H1 (cell line): ENCODE data around the gene APOM. TPM values are rescaled to one million over a fixed set of nuclear protein-coding genes. Genes with fewer than 3 reads are reported as not detected.

ENCODE experiments used
- JUND ChIP-seq: IDR thresholded peaks from 2 replicates; pipeline ENCODE4 v1.6.1; 2011; ENCODE audit warnings: mild to moderate bottlenecking, improper control_type of control experiment, low read length
- NANOG ChIP-seq: IDR thresholded peaks from 2 replicates; pipeline ENCODE4 v1.6.1; 2011; ENCODE audit warnings: low read length, low read depth, mild to moderate bottlenecking, inconsistent platforms; ENCODE audit not compliant: insufficient read depth, poor library complexity, severe bottlenecking
- RBBP5 ChIP-seq: IDR thresholded peaks from 2 replicates; pipeline ENCODE4 v1.7.1; 2012; ENCODE audit warnings: low read depth, mild to moderate bottlenecking, inconsistent platforms, low read length, moderate library complexity, borderline replicate concordance
- RXRA ChIP-seq: IDR thresholded peaks from 2 replicates; pipeline ENCODE4 v1.6.1; 2011; ENCODE audit warnings: low read depth, mild to moderate bottlenecking, low read length, moderate library complexity; ENCODE audit not compliant: insufficient read depth
- SAP30 ChIP-seq: fragments of 300-600 bp; sonication (generic); IDR thresholded peaks from 2 replicates; pipeline ENCODE4 v1.7.1; 2012; ENCODE audit warnings: low read length, moderate library complexity, mild to moderate bottlenecking, inconsistent platforms; ENCODE audit not compliant: insufficient read depth, insufficient replicate concordance
- TAF1 ChIP-seq: IDR thresholded peaks from 2 replicates; pipeline ENCODE4 v1.6.1; 2011; ENCODE audit warnings: mild to moderate bottlenecking, low read depth, low read length
- TEAD4 ChIP-seq: IDR thresholded peaks from 2 replicates; pipeline ENCODE4 v1.6.1; 2012; ENCODE audit warnings: low read depth, low read length, inconsistent platforms, mixed read lengths
- USF2 ChIP-seq: IDR thresholded peaks from 2 replicates; pipeline ENCODE4 v1.6.1; 2011; ENCODE audit warnings: low read length, improper control_type of control experiment
- polyA plus RNA-seq, 7 experiments: library from polyadenylated mRNA; depleted of rRNA in 3 of 7; stranded (reverse) in 5 of 7; unstranded in 2 of 7; fragments of >200 nt in 5 of 7; fragments of 200-250 nt in 2 of 7; gene quantifications; 1 replicate in 5 of 7; 2 replicates in 1 of 7; 4 replicates in 1 of 7; pipeline versions ENCODE4 v1.2.1 to v1.2.3, GENCODE V29; 2011 to 2013; ENCODE audit warnings: missing spikeins in 2 of 7, mixed read lengths in 2 of 7
- total RNA-seq: library from RNA; stranded (reverse); fragmentation: NEBNext Ultra II Directional; extraction: Animal tissue kit (Norgen Biotek cat#: 25700); gene quantifications from 2 replicates; pipeline ENCODE4 v1.2.1, GENCODE V29; 2021
- TF ChIP-seq, protein P1 (sequence below), 3 experiments: IDR thresholded peaks; 1 replicate in 2 of 3; 2 replicates in 1 of 3; pipeline versions ENCODE4 v1.5.1 to v1.6.1; 2011; ENCODE audit warnings: low read length in 3 of 3, mild to moderate bottlenecking in 3 of 3, inconsistent platforms in 2 of 3, low read depth in 1 of 3, moderate library complexity in 1 of 3; ENCODE audit not compliant: insufficient read depth in 1 of 3; ENCODE audit errors: control extremely low read depth in 1 of 3

The APOM gene
- total and polyA plus RNA-seq, 2 of the 8 experiments (the other 6 are each of a cell fraction or from before 2014, with no cell fraction given): 3.4 to 12.0 TPM

DNA sequence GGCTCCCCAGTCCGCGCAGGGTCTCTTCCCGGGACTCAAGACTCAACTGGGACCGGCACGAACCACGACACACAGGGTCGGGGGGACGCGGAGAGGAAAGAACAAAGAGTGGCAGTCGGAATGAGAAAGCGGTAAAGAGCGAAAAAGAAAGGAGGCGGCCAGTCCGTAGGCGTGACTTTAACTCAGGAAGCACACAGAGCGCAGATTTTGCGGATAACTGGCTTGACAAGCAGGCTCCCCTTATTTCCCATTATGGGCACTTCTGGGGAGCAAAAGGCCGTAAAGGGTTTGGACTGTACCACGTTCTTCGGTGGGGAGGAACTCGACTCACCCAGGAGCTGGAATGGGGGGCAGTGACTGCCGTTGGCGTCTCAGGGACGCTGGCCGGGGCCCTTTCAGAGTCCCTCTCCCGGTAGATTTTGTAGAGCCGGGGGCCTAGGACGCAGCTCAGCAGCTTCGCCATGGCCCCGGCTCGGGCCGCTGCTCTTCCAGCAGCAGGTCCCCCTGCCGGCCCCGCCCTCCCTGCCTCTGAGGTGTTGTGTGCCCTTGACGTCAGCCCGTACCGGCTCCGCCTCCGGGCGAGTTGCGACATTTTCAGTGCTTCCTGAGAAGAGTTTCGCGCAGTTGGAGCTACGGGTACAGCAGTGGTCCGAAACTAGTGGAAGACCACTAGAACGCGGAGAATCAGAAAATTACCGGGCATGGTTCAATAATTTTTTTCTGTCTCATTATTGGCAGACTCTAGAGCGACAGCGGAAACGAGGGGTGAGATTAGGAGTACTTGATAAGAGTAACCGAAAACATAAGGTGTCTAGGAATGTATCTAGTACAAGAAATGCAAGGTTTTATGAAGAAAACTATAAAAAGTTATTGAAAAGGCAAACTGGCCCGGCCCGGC is 47.4 kb downstream of the APOM start, which contains the start of gene ABHD16A (continued):
- TF ChIP-seq TAF1: peak; percentile 69
- TF ChIP-seq TEAD4: no peak
- 0 out of 2 replicates have a peak, but pooled peaks have one; percentile 11 for TF ChIP-seq RBBP5
- TF ChIP-seq, protein P1, sequence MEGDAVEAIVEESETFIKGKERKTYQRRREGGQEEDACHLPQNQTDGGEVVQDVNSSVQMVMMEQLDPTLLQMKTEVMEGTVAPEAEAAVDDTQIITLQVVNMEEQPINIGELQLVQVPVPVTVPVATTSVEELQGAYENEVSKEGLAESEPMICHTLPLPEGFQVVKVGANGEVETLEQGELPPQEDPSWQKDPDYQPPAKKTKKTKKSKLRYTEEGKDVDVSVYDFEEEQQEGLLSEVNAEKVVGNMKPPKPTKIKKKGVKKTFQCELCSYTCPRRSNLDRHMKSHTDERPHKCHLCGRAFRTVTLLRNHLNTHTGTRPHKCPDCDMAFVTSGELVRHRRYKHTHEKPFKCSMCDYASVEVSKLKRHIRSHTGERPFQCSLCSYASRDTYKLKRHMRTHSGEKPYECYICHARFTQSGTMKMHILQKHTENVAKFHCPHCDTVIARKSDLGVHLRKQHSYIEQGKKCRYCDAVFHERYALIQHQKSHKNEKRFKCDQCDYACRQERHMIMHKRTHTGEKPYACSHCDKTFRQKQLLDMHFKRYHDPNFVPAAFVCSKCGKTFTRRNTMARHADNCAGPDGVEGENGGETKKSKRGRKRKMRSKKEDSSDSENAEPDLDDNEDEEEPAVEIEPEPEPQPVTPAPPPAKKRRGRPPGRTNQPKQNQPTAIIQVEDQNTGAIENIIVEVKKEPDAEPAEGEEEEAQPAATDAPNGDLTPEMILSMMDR (IDR thresholded peaks at IDR 0.05; ENCODE audit: control extremely low read depth in 1 of 3, insufficient read depth in 1 of 3, low read depth in 1 of 3, low read length in 3 of 3): no peak
- TF ChIP-seq USF2: no peak
- no peak for TF ChIP-seq RXRA
- TF ChIP-seq SAP30: peak; percentile 92
- TF ChIP-seq NANOG: no peak
- TF ChIP-seq JUND: peak; percentile 83; the same call in 1 of the 2 replicates
